Calu3 (cell line): ENCODE data around the gene TOGARAM2. TPM values are rescaled to one million over a fixed set of nuclear protein-coding genes. Genes with fewer than 3 reads are reported as not detected.

Experiments
- BruUV-seq: library from RNA; stranded (reverse); fragments of 400-500 nt; replicated peaks from 2 replicates; lab custom pipeline; 2021; lab: Mats Ljungman, UMichigan
- CTCF ChIA-PET: fragments of 300-600 bp; sonication (Branson Sonifier 250); formaldehyde crosslinking; loops from one replicate; lab custom pipeline; 2022; ENCODE audit warnings: antibody characterized with exemption; lab: Charles Lee
- DNase-seq: peaks from one replicate; pipeline ENCODE4 v3.0.0; 2022
- H3K27ac Mint-ChIP-seq: one replicate; pipeline ENCODE4 v1.8.0; 2022; ENCODE audit warnings: mixed read lengths; ENCODE audit not compliant: unreplicated experiment
- H3K27me3 Mint-ChIP-seq: one replicate; pipeline ENCODE4 v1.8.0; 2022; ENCODE audit warnings: mixed read lengths; ENCODE audit not compliant: unreplicated experiment
- H3K36me3 Mint-ChIP-seq: one replicate; pipeline ENCODE4 v1.8.0; 2022; ENCODE audit warnings: mild to moderate bottlenecking, moderate library complexity, mixed read lengths; ENCODE audit not compliant: insufficient read depth, unreplicated experiment
- H3K4me1 Mint-ChIP-seq: one replicate; pipeline ENCODE4 v1.8.0; 2022; ENCODE audit warnings: mild to moderate bottlenecking, low read depth, mixed read lengths; ENCODE audit not compliant: unreplicated experiment
- H3K4me3 Mint-ChIP-seq: one replicate; pipeline ENCODE4 v1.8.0; 2022; ENCODE audit warnings: mild to moderate bottlenecking, low read depth, moderate library complexity, mixed read lengths; ENCODE audit not compliant: unreplicated experiment
- H3K9me3 Mint-ChIP-seq: one replicate; pipeline ENCODE4 v1.8.0; 2022; ENCODE audit warnings: low read depth, mixed read lengths; ENCODE audit not compliant: unreplicated experiment
- CTCF ChIP-seq: fragments of 200-600 bp; IDR thresholded peaks from one replicate; pipeline ENCODE4 v1.8.0; 2022; ENCODE audit warnings: antibody characterized with exemption; ENCODE audit not compliant: unreplicated experiment
- intact Hi-C: fragments of 100-400 bp; cut with micrococcal nuclease; formaldehyde crosslinking; loops from one replicate; pipeline ENCODE4 v1.10.0; 2022; ENCODE audit not compliant: unreplicated experiment
- total RNA-seq: library from RNA; stranded (reverse); gene quantifications from 2 replicates; pipeline ENCODE4 v1.2.3, GENCODE V29; 2022

The TOGARAM2 gene
- total RNA-seq, 1 experiment from 2014 or later: 0.85 TPM

GRCh38 chr2:29022679-29023078 is 41.6 kb downstream of the TOGARAM2 start:
- DNase-seq: no peak
- Mint-ChIP-seq H3K27me3 (peaks cover 16% of the 10 kb centered on the region), H3K4me1 (no peaks in the 10 kb centered on the region), H3K27ac (no peak overlapping the region), H3K4me3 (no peak overlapping the region), H3K36me3 (no peaks in the 10 kb centered on the region), H3K9me3 (no peaks in the 10 kb centered on the region)
- intact Hi-C loops: no loop called here
- BruUV-seq: no TSS peak
- no peak for TF ChIP-seq CTCF
- CTCF ChIA-PET: no interaction called here

- CTCF ChIA-PET: no interaction called here
- no peak for TF ChIP-seq CTCF
- Mint-ChIP-seq H3K27ac (no peak overlapping the region), H3K9me3 (no peaks in the 10 kb centered on the region), H3K4me1 (no peaks in the 10 kb centered on the region), H3K36me3 (no peaks in the 10 kb centered on the region), H3K4me3 (no peak overlapping the region), H3K27me3 (peaks cover 16% of the 10 kb centered on the region)
- no TSS peak for BruUV-seq
- DNase-seq: no peak
- intact Hi-C loops: no loop called here
Measured at GRCh38 chr2:29023188-29023587, 42.1 kb downstream of the TOGARAM2 start.

- H3K27ac Mint-ChIP-seq: no peak overlapping the region
- no peak for DNase-seq
- no peaks in the 10 kb centered on the region for H3K36me3 Mint-ChIP-seq
- no peak overlapping the region for H3K4me3 Mint-ChIP-seq
- H3K9me3 Mint-ChIP-seq: no peaks in the 10 kb centered on the region
- BruUV-seq: no TSS peak
- no peaks in the 10 kb centered on the region for H3K4me1 Mint-ChIP-seq
- CTCF ChIA-PET: interaction anchor here (1.1 kb wide), 1 partner anchor 187 kb away, joined by 3 read pairs; no protein-coding TSS in a partner anchor
- intact Hi-C loops: no loop called here
- TF ChIP-seq CTCF: no peak
- H3K27me3 Mint-ChIP-seq: peaks cover 10% of the 10 kb centered on the region
Measured at GRCh38 chr2:29024882-29025430, 43.9 kb downstream of the TOGARAM2 start.

GRCh38 chr2:29025711-29026110 is 44.6 kb downstream of the TOGARAM2 start:
- Mint-ChIP-seq H3K4me3 (no peak overlapping the region), H3K36me3 (no peaks in the 10 kb centered on the region), H3K27ac (no peak overlapping the region), H3K27me3 (peaks cover 3% of the 10 kb centered on the region), H3K4me1 (no peaks in the 10 kb centered on the region), H3K9me3 (peaks cover 3% of the 10 kb centered on the region)
- no TSS peak for BruUV-seq
- CTCF ChIA-PET: no interaction called here
- intact Hi-C loops: no loop called here
- no peak for DNase-seq
- TF ChIP-seq CTCF: no peak
